K562 (cell line): ENCODE data around the gene KCNJ10.

Source experiments
- ETV1 ChIP-seq: fragments of 450-650 bp; conservative IDR thresholded peaks from 2 replicates; pipeline ENCODE4 v1.6.1; 2016; ENCODE audit warnings: missing genetic modification characterization, control low read depth, low read depth, missing compliant biosample characterization
- POLR2A ChIP-seq: fragments of 450-650 bp; conservative IDR thresholded peaks from 2 replicates; pipeline ENCODE4 v1.6.1; 2016
- RAD21 ChIP-seq, 2 experiments: fragments of 250-450 bp in 1 of 2; fragments of 450-650 bp in 1 of 2; sonication (Bioruptor Pico) in 1 of 2; formaldehyde crosslinking in 1 of 2; IDR thresholded peaks in 1 of 2; conservative IDR thresholded peaks in 1 of 2; 2 replicates each; pipeline versions ENCODE4 v1.4.0 to v1.8.0; 2020 to 2022; ENCODE audit warnings: mild to moderate bottlenecking in 2 of 2, moderate library complexity in 1 of 2
- ZNF253 ChIP-seq: fragments of 250-450 bp; sonication (Bioruptor Pico); conservative IDR thresholded peaks from 2 replicates; pipeline ENCODE4 v1.6.1; 2021; ENCODE audit warnings: mild to moderate bottlenecking

- TF ChIP-seq POLR2A (no peak), ETV1 (no peak), ZNF253 (CRISPR knock-in tag) (no peak), RAD21 (CRISPR knock-in tag; conservative IDR thresholded peaks at IDR 0.05 in 1 of 2, IDR thresholded peaks at IDR 0.05 in 1 of 2) (no peak)
These were observed 104.7 kb downstream of the KCNJ10 start for GRCh38 chr1:159965263-159965662.
